Stimulated activated CD8-positive, alpha-beta memory T cell treated with anti-CD3 and anti-CD28 coated beads, Interleukin-4, amount 100 ng/mL, for 48 hours (primary cell): ENCODE measurements around the gene MAN2A1.

Source experiments
- DNase-seq: peaks from one replicate; pipeline ENCODE4 v3.0.0-alpha.2; 2020

The MAN2A1 gene

GRCh38 chr5:109916481-109917153 is 226.9 kb downstream of the MAN2A1 start:
- no peak for DNase-seq
